Tibial nerve (tissue), 4 donors: Measurements from ENCODE around the gene UMAD1.

Experiments
- EP300 ChIP-seq, 2 donors: sonication (generic); formaldehyde crosslinking; IDR thresholded peaks; one replicate each; pipeline ENCODE4 v1.6.1; 2017; ENCODE audit warnings: antibody characterized with exemption in 2 of 2, mild to moderate bottlenecking in 1 of 2
- POLR2A ChIP-seq, 2 donors: fragments of 450-650 bp; IDR thresholded peaks; one replicate each; pipeline ENCODE4 v1.6.1; 2017; ENCODE audit warnings: antibody characterized with exemption in 2 of 2, mild to moderate bottlenecking in 2 of 2, moderate library complexity in 2 of 2
- TF ChIP-seq, protein P1 (sequence below), 5 experiments: fragments of 200-600 bp in 3 of 5; fragments of 450-650 bp in 2 of 5; sonication (generic) in 3 of 5; IDR thresholded peaks; one replicate each; pipeline ENCODE4 v1.5.1; 2016 to 2019; ENCODE audit warnings: antibody characterized with exemption in 5 of 5, mild to moderate bottlenecking in 3 of 5, moderate library complexity in 2 of 5

DNA sequence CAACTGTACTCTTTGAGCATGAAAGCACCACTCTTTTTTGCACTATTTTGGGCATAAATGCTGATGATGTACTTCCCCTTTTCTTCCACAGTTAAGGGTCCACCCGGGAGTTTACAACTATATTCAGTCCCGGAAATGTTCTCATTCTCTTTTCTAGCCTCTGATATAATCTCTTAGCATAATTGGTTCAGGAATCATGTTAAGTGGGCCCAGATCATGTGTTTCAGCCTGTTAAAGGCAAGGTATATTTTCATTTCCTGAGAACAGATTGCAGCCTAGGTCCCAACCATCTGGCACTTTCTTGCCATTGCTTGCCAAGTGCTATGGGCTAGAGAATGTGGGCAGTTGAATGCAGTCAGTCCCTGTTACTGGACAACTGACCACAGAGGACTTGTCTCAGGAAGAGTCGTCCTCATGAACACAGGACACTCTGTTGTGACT, 216.6 kb downstream of the UMAD1 start:
- TF ChIP-seq, protein P1, sequence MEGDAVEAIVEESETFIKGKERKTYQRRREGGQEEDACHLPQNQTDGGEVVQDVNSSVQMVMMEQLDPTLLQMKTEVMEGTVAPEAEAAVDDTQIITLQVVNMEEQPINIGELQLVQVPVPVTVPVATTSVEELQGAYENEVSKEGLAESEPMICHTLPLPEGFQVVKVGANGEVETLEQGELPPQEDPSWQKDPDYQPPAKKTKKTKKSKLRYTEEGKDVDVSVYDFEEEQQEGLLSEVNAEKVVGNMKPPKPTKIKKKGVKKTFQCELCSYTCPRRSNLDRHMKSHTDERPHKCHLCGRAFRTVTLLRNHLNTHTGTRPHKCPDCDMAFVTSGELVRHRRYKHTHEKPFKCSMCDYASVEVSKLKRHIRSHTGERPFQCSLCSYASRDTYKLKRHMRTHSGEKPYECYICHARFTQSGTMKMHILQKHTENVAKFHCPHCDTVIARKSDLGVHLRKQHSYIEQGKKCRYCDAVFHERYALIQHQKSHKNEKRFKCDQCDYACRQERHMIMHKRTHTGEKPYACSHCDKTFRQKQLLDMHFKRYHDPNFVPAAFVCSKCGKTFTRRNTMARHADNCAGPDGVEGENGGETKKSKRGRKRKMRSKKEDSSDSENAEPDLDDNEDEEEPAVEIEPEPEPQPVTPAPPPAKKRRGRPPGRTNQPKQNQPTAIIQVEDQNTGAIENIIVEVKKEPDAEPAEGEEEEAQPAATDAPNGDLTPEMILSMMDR (IDR thresholded peaks at IDR 0.05) = no peak
- TF ChIP-seq POLR2A (IDR thresholded peaks at IDR 0.05) (no peak), EP300 (IDR thresholded peaks at IDR 0.05) (no peak)
